ENCODE data around the gene RBM11. TPM values are rescaled to one million over a fixed set of nuclear protein-coding genes. Genes with fewer than 3 reads are reported as not detected.

Gene RBM11
- total and polyA plus RNA-seq, 2 experiments from 2014 or later, result 1.1 to 6.1 TPM

GRCh38 chr21:14243461-14243860 lies 27.5 kb downstream of the RBM11 start:
- H3K9me3 ChIP-seq (ENCODE audit: low read depth), result no peaks in the 10 kb centered on the region
- no peak overlapping the region for H3K27ac ChIP-seq
- WGBS (ENCODE audit: low lambda C conversion rate, missing lambda C conversion rate), result 0% methylated on average over 1 of the region's 1 CpG
- H3K9me2 ChIP-seq (replicated peaks; ENCODE audit: insufficient read depth), result no peaks in the 10 kb centered on the region
- H3K4me2 ChIP-seq, result no peak overlapping the region
- H3K4me3 ChIP-seq, result no peak overlapping the region
- H4K20me1 ChIP-seq (ENCODE audit: insufficient read depth, poor library complexity, severe bottlenecking), result no peaks in the 10 kb centered on the region
- no peak for DNase-seq (ENCODE audit: low spot score)
- H2AFZ ChIP-seq, result no peak overlapping the region
- no peaks in the 10 kb centered on the region for H3K36me3 ChIP-seq (replicated peaks; ENCODE audit: insufficient read depth, low read depth)
- TF ChIP-seq EZH2 (IDR thresholded peaks at IDR 0.05; ENCODE audit: borderline replicate concordance) (no peak), CTCF (IDR thresholded peaks at IDR 0.05; ENCODE audit: poor library complexity) (no peak), EZH2phosphoT487 (IDR thresholded peaks at IDR 0.05; ENCODE audit: low read depth, severe bottlenecking, unreplicated experiment) (no peak)
- H3K27me3 ChIP-seq, result no peaks in the 10 kb centered on the region
- H3K4me1 ChIP-seq (ENCODE audit: insufficient read depth), result peaks cover 11% of the 10 kb centered on the region
- no peaks in the 10 kb centered on the region for H3K79me2 ChIP-seq

GRCh38 chr21:14243874-14244273 lies 27.9 kb downstream of the RBM11 start:
- no peak overlapping the region for H3K4me3 ChIP-seq
- H3K79me2 ChIP-seq, result no peaks in the 10 kb centered on the region
- DNase-seq (ENCODE audit: low spot score), result peak; percentile 30
- H3K9me2 ChIP-seq (replicated peaks; ENCODE audit: insufficient read depth), result no peaks in the 10 kb centered on the region
- H3K4me2 ChIP-seq, result no peak overlapping the region
- H3K27ac ChIP-seq, result no peak overlapping the region
- H2AFZ ChIP-seq, result no peak overlapping the region
- H3K27me3 ChIP-seq, result no peaks in the 10 kb centered on the region
- no peaks in the 10 kb centered on the region for H4K20me1 ChIP-seq (ENCODE audit: insufficient read depth, poor library complexity, severe bottlenecking)
- peaks cover 11% of the 10 kb centered on the region for H3K4me1 ChIP-seq (ENCODE audit: insufficient read depth)
- TF ChIP-seq CTCF (IDR thresholded peaks at IDR 0.05; ENCODE audit: poor library complexity), result no peak
- TF ChIP-seq EZH2phosphoT487 (IDR thresholded peaks at IDR 0.05; ENCODE audit: low read depth, severe bottlenecking, unreplicated experiment), result no peak
- TF ChIP-seq EZH2 (IDR thresholded peaks at IDR 0.05; ENCODE audit: borderline replicate concordance), result no peak
- H3K9me3 ChIP-seq (ENCODE audit: low read depth), result no peaks in the 10 kb centered on the region
- 48% methylated on average over 2 of the region's 2 CpGs for WGBS (ENCODE audit: low lambda C conversion rate, missing lambda C conversion rate)
- H3K36me3 ChIP-seq (replicated peaks; ENCODE audit: insufficient read depth, low read depth), result no peaks in the 10 kb centered on the region

GRCh38 chr21:14244911-14245310 lies 29.0 kb downstream of the RBM11 start:
- H3K79me2 ChIP-seq, result no peaks in the 10 kb centered on the region
- TF ChIP-seq CTCF (IDR thresholded peaks at IDR 0.05; ENCODE audit: poor library complexity) (no peak), EZH2 (IDR thresholded peaks at IDR 0.05; ENCODE audit: borderline replicate concordance) (no peak), EZH2phosphoT487 (IDR thresholded peaks at IDR 0.05; ENCODE audit: low read depth, severe bottlenecking, unreplicated experiment) (no peak)
- H3K4me2 ChIP-seq, result no peak overlapping the region
- no peaks in the 10 kb centered on the region for H3K9me3 ChIP-seq (ENCODE audit: low read depth)
- H3K36me3 ChIP-seq (replicated peaks; ENCODE audit: insufficient read depth, low read depth), result no peaks in the 10 kb centered on the region
- no peaks in the 10 kb centered on the region for H4K20me1 ChIP-seq (ENCODE audit: insufficient read depth, poor library complexity, severe bottlenecking)
- H2AFZ ChIP-seq, result no peak overlapping the region
- no peak for DNase-seq (ENCODE audit: low spot score)
- no peaks in the 10 kb centered on the region for H3K9me2 ChIP-seq (replicated peaks; ENCODE audit: insufficient read depth)
- peaks cover 11% of the 10 kb centered on the region for H3K4me1 ChIP-seq (ENCODE audit: insufficient read depth)
- H3K4me3 ChIP-seq, result no peak overlapping the region
- H3K27ac ChIP-seq, result no peak overlapping the region
- H3K27me3 ChIP-seq, result no peaks in the 10 kb centered on the region

- Histone ChIP-seq H3K27ac (no peak overlapping the region), H3K27me3 (no peaks in the 10 kb centered on the region)
- DNase-seq (ENCODE audit: low spot score), result no peak
Observed at GRCh38 chr21:14245711-14246110, 29.8 kb downstream of the RBM11 start.

More at GRCh38 chr21:14245711-14246110, 29.8 kb downstream of the RBM11 start:
- Histone ChIP-seq H3K79me2 (no peaks in the 10 kb centered on the region), H3K9me2 (replicated peaks; ENCODE audit: insufficient read depth) (no peaks in the 10 kb centered on the region), H3K36me3 (replicated peaks; ENCODE audit: insufficient read depth, low read depth) (no peaks in the 10 kb centered on the region), H3K9me3 (ENCODE audit: low read depth) (no peaks in the 10 kb centered on the region), H2AFZ (no peak overlapping the region), H3K4me2 (no peak overlapping the region), H3K4me3 (no peak overlapping the region), H4K20me1 (ENCODE audit: insufficient read depth, poor library complexity, severe bottlenecking) (no peaks in the 10 kb centered on the region), H3K4me1 (ENCODE audit: insufficient read depth) (peaks cover 11% of the 10 kb centered on the region)
- TF ChIP-seq CTCF (IDR thresholded peaks at IDR 0.05; ENCODE audit: poor library complexity) (no peak), EZH2 (IDR thresholded peaks at IDR 0.05; ENCODE audit: borderline replicate concordance) (no peak)
